Peyer's patch (tissue), 4 donors: ENCODE measurements around the gene PARD3B.

Experiments used
- POLR2A ChIP-seq, 2 donors: fragments of 450-650 bp; IDR thresholded peaks; one replicate each; pipeline ENCODE4 v1.5.1; 2017; ENCODE audit warnings: antibody characterized with exemption in 2 of 2, mild to moderate bottlenecking in 2 of 2, moderate library complexity in 2 of 2
- TF ChIP-seq, protein P1 (sequence below), 6 experiments: fragments of 450-650 bp in 4 of 6; fragments of 200-600 bp in 2 of 6; sonication (generic) in 1 of 6; IDR thresholded peaks; one replicate each; pipeline ENCODE4 v1.5.1; 2017 to 2019; ENCODE audit warnings: antibody characterized with exemption in 6 of 6, mild to moderate bottlenecking in 3 of 6, moderate library complexity in 1 of 6

DNA sequence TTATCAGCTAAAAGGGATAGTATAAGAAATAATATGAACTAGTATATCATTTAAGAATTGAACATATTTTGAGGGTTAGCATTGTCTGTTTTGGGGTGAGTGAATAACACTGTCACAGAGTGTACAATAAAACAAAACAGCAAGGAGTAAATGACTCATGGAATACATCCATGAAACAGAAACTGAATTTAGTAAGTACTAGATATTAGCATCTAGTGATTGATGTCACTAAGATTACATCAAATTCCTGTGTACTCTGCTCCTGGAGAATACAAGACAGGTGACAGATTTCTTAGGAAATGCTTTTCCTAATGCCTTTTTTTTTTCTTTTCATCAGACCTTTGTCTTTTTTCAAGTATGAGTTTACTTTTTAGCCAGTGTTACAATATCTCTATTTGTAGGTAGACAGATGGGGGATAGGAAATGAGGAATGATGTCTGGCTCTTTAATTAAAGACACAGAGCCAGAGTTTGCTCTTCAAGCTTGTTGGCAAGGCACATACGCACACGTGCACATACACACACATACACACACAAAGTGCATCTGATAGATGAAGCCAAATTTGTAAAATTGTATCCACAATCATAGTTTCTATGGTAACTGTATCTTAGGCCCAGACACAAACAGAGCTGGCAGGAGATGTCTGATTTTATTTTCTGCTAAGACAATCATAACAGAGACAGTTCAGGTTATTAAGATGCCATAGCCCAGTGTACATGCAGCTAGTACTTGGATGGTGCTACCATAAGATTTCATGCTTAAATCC, 998.8 kb downstream of the PARD3B start:
- TF ChIP-seq, protein P1, sequence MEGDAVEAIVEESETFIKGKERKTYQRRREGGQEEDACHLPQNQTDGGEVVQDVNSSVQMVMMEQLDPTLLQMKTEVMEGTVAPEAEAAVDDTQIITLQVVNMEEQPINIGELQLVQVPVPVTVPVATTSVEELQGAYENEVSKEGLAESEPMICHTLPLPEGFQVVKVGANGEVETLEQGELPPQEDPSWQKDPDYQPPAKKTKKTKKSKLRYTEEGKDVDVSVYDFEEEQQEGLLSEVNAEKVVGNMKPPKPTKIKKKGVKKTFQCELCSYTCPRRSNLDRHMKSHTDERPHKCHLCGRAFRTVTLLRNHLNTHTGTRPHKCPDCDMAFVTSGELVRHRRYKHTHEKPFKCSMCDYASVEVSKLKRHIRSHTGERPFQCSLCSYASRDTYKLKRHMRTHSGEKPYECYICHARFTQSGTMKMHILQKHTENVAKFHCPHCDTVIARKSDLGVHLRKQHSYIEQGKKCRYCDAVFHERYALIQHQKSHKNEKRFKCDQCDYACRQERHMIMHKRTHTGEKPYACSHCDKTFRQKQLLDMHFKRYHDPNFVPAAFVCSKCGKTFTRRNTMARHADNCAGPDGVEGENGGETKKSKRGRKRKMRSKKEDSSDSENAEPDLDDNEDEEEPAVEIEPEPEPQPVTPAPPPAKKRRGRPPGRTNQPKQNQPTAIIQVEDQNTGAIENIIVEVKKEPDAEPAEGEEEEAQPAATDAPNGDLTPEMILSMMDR (IDR thresholded peaks at IDR 0.05), result no peak
- no peak for TF ChIP-seq POLR2A (IDR thresholded peaks at IDR 0.05)
